Measurements from ENCODE around the gene SLC5A7.

SLC5A7 gene

GRCh38 chr2:107986278-107987217 lies at the start of gene SLC5A7:
TSS of gene SLC5A7 (plus strand) at chr2:107986524. CDS start at chr2:107988156, 1,632 bp downstream.
- TF ChIP-seq CTCF (IDR thresholded peaks at IDR 0.05; ENCODE audit: low read depth, low read length, missing control alignments), result no peak
- DNase-seq (ENCODE audit: low read depth), result no peak
- in situ Hi-C loops (cut with HindIII; ENCODE audit: low sequenced_read_pairs), result no loop called here
- H3K4me3 ChIP-seq (ENCODE audit: low read depth, low read length), result peak within 1 kb of the TSS; percentile 16

- DNase-seq (ENCODE audit: low read depth), result no peak
- in situ Hi-C loops (cut with HindIII; ENCODE audit: low sequenced_read_pairs), result no loop called here
- TF ChIP-seq CTCF (IDR thresholded peaks at IDR 0.05; ENCODE audit: low read depth, low read length, missing control alignments), result no peak
- H3K4me3 ChIP-seq (ENCODE audit: low read depth, low read length), result no peak overlapping the region
Measured at GRCh38 chr2:107961395-107961794, 24.9 kb upstream of the SLC5A7 start.

GRCh38 chr2:107964185-107964584 lies 22.1 kb upstream of the SLC5A7 start:
- in situ Hi-C loops (cut with HindIII; ENCODE audit: low sequenced_read_pairs), result no loop called here
- DNase-seq (ENCODE audit: low read depth), result no peak
- no peak overlapping the region for H3K4me3 ChIP-seq (ENCODE audit: low read depth, low read length)
- TF ChIP-seq CTCF (IDR thresholded peaks at IDR 0.05; ENCODE audit: low read depth, low read length, missing control alignments), result no peak

DNA sequence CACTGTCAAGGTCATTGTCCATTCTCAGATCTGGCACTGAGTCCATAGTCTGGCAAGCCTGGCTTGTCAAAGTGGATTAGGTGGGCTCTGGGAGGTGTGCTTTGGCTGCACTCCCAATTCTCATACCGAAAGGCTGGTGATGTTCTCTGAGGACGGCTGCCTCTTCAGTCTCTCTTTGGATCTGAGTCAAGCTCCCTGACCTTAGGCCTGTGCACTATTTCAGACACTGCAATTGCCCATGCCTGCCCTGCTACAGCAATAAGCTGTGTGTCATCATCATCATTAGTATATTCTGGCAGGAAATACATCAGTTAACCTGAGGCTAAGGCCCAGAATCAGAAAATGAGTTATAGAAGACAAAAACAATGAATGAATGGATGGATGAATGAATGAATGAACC lies 1.6 kb upstream of the SLC5A7 start:
- in situ Hi-C loops (cut with HindIII; ENCODE audit: low sequenced_read_pairs), result no loop called here
- TF ChIP-seq CTCF (IDR thresholded peaks at IDR 0.05; ENCODE audit: low read depth, low read length, missing control alignments), result no peak
- DNase-seq (ENCODE audit: low read depth), result no peak
- H3K4me3 ChIP-seq (ENCODE audit: low read depth, low read length), result no peak overlapping the region

DNA sequence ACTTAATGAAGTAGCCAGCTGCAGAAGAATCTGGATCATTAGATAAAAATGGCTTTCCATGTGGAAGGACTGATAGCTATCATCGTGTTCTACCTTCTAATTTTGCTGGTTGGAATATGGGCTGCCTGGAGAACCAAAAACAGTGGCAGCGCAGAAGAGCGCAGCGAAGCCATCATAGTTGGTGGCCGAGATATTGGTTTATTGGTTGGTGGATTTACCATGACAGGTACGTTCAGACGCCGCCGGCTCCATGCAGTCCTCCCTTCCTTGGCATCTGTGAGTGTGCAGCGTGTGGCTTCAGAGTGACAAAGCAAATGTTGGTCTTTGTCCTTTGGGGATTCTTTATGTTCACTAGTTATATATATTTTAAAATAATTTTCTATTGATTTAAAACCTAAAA lies 1.8 kb downstream of the SLC5A7 start:
- TF ChIP-seq CTCF (IDR thresholded peaks at IDR 0.05; ENCODE audit: low read depth, low read length, missing control alignments), result no peak
- in situ Hi-C loops (cut with HindIII; ENCODE audit: low sequenced_read_pairs), result no loop called here
- no peak overlapping the region for H3K4me3 ChIP-seq (ENCODE audit: low read depth, low read length)
- DNase-seq (ENCODE audit: low read depth), result no peak

DNA sequence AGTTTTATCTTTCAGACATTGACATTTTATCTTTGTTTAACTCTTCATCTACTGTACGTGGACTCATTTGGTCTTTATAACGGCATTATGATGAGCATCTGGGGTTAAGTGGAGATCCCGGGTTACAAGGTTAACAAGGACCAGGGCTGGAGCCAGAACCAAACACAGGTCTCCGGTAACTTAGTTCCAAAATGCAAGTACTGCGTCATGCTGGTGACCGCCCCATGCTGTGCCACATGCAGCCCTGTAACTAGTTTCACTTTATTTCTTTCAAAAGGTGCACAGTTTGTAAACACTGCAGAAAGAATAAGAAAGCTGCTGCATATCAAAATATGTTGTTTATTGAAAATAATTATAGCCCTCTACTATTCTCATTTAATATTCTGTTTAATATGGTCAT lies 3.1 kb downstream of the SLC5A7 start:
- DNase-seq (ENCODE audit: low read depth), result no peak
- TF ChIP-seq CTCF (IDR thresholded peaks at IDR 0.05; ENCODE audit: low read depth, low read length, missing control alignments), result no peak
- H3K4me3 ChIP-seq (ENCODE audit: low read depth, low read length), result no peak overlapping the region
- in situ Hi-C loops (cut with HindIII; ENCODE audit: low sequenced_read_pairs), result no loop called here
